CD4-positive, alpha-beta T cell treated with Interleukin-2 at 100 ng/mL for 4 hours (primary cell): ENCODE results near the gene HOXC4.

Source experiments
- DNase-seq: peaks from one replicate; pipeline ENCODE4 v3.0.0-alpha.2; 2020; ENCODE audit warnings: low spot score

The HOXC4 gene

GRCh38 chr12:54053751-54054741, at the start of gene HOXC4:
TSS of gene HOXC4 (plus strand) at chr12:54053835. CDS start at chr12:54053923, 88 bp downstream.
- DNase-seq = peak; percentile 35

- no peak for DNase-seq
These were observed 49.4 kb upstream of the HOXC4 start for GRCh38 chr12:54004063-54004840.

GRCh38 chr12:54004841-54005530, 48.6 kb upstream of the HOXC4 start:
- DNase-seq = no peak

- DNase-seq = no peak
These were observed 48.1 kb upstream of the HOXC4 start for GRCh38 chr12:54005531-54005852.

GRCh38 chr12:54005853-54006558, 47.6 kb upstream of the HOXC4 start:
- peak; percentile 84 for DNase-seq

GRCh38 chr12:54006559-54007220, 46.9 kb upstream of the HOXC4 start:
- no peak for DNase-seq

GRCh38 chr12:54007538-54008259, 45.9 kb upstream of the HOXC4 start:
- no peak for DNase-seq

- DNase-seq = no peak
These were observed 45.4 kb upstream of the HOXC4 start for GRCh38 chr12:54008260-54008552.

- DNase-seq = no peak
These were observed 44.2 kb upstream of the HOXC4 start for GRCh38 chr12:54009171-54010052.

GRCh38 chr12:54010053-54010971, 43.3 kb upstream of the HOXC4 start:
- no peak for DNase-seq

GRCh38 chr12:54010972-54011664, 42.5 kb upstream of the HOXC4 start:
- no peak for DNase-seq

- no peak for DNase-seq
These were observed 41.7 kb upstream of the HOXC4 start for GRCh38 chr12:54011665-54012532.

GRCh38 chr12:54012631-54013409, 40.8 kb upstream of the HOXC4 start:
- no peak for DNase-seq

- DNase-seq = no peak
These were observed 39.1 kb upstream of the HOXC4 start for GRCh38 chr12:54014377-54015017.

GRCh38 chr12:54015018-54015931, 38.4 kb upstream of the HOXC4 start:
- no peak for DNase-seq
